H1 (cell line): ENCODE data around the gene KLHL17. TPM values are rescaled to one million over a fixed set of nuclear protein-coding genes. Genes with fewer than 3 reads are reported as not detected.

Experiments
- BACH1 ChIP-seq: IDR thresholded peaks from 2 replicates; pipeline ENCODE4 v1.6.1; 2012; ENCODE audit warnings: low read length, improper control_type of control experiment
- BRCA1 ChIP-seq: IDR thresholded peaks from 2 replicates; pipeline ENCODE4 v1.6.1; 2012; ENCODE audit warnings: low read depth, low read length, improper control_type of control experiment
- CBX8 ChIP-seq: fragments of 300-800, 300-1000 bp; sonication (generic); IDR thresholded peaks from 2 replicates; pipeline ENCODE4 v1.7.1; 2016; ENCODE audit warnings: low read depth, low read length, borderline replicate concordance
- CTBP2 ChIP-seq: IDR thresholded peaks from 2 replicates; pipeline ENCODE4 v1.7.0; 2011; ENCODE audit warnings: borderline replicate concordance, mild to moderate bottlenecking, moderate library complexity, mixed read lengths, low read length; ENCODE audit not compliant: insufficient read depth, insufficient read length
- EZH2 ChIP-seq: fragments of 200-600 bp; sonication (generic); IDR thresholded peaks from 2 replicates; pipeline ENCODE4 v1.7.1; 2012; ENCODE audit warnings: low read depth, mild to moderate bottlenecking, moderate library complexity, low read length, inconsistent platforms; ENCODE audit not compliant: severe bottlenecking
- FOSL1 ChIP-seq: IDR thresholded peaks from 2 replicates; pipeline ENCODE4 v1.6.1; 2011; ENCODE audit warnings: mild to moderate bottlenecking, low read depth, low read length, moderate library complexity; ENCODE audit not compliant: insufficient read depth
- HDAC6 ChIP-seq: IDR thresholded peaks from one replicate; pipeline ENCODE4 v1.7.1; 2012; ENCODE audit warnings: low read depth, mild to moderate bottlenecking, inconsistent platforms, low read length, moderate library complexity
- NANOG ChIP-seq: IDR thresholded peaks from 2 replicates; pipeline ENCODE4 v1.6.1; 2011; ENCODE audit warnings: low read length, low read depth, mild to moderate bottlenecking, inconsistent platforms; ENCODE audit not compliant: insufficient read depth, poor library complexity, severe bottlenecking
- SAP30 ChIP-seq: fragments of 300-600 bp; sonication (generic); IDR thresholded peaks from 2 replicates; pipeline ENCODE4 v1.7.1; 2012; ENCODE audit warnings: low read length, moderate library complexity, mild to moderate bottlenecking, inconsistent platforms; ENCODE audit not compliant: insufficient read depth, insufficient replicate concordance
- SIX5 ChIP-seq: IDR thresholded peaks from 2 replicates; pipeline ENCODE4 v1.6.1; 2011; ENCODE audit warnings: mild to moderate bottlenecking, low read depth, low read length
- TCF12 ChIP-seq: IDR thresholded peaks from 2 replicates; pipeline ENCODE4 v1.6.1; 2011; ENCODE audit warnings: low read depth, mild to moderate bottlenecking, low read length
- ZNF274 ChIP-seq: IDR thresholded peaks from 2 replicates; pipeline ENCODE4 v1.7.0; 2012; ENCODE audit warnings: low read length, borderline replicate concordance; ENCODE audit errors: extremely low read depth
- polyA plus RNA-seq, 7 experiments: library from polyadenylated mRNA; depleted of rRNA in 3 of 7; stranded (reverse) in 5 of 7; unstranded in 2 of 7; fragments of >200 nt in 5 of 7; fragments of 200-250 nt in 2 of 7; gene quantifications; 1 replicate in 5 of 7; 2 replicates in 1 of 7; 4 replicates in 1 of 7; pipeline versions ENCODE4 v1.2.1 to v1.2.3, GENCODE V29; 2011 to 2013; ENCODE audit warnings: missing spikeins in 2 of 7, mixed read lengths in 2 of 7
- total RNA-seq: library from RNA; stranded (reverse); fragmentation: NEBNext Ultra II Directional; extraction: Animal tissue kit (Norgen Biotek cat#: 25700); gene quantifications from 2 replicates; pipeline ENCODE4 v1.2.1, GENCODE V29; 2021
- TF ChIP-seq, protein P1 (sequence below): IDR thresholded peaks from 2 replicates; pipeline ENCODE4 v1.6.1; 2011; ENCODE audit warnings: low read length, improper control_type of control experiment

KLHL17 gene
- total and polyA plus RNA-seq, 2 of the 8 experiments (the other 6 are each of a cell fraction or from before 2014, with no cell fraction given), result 32.6 to 36.1 TPM

DNA sequence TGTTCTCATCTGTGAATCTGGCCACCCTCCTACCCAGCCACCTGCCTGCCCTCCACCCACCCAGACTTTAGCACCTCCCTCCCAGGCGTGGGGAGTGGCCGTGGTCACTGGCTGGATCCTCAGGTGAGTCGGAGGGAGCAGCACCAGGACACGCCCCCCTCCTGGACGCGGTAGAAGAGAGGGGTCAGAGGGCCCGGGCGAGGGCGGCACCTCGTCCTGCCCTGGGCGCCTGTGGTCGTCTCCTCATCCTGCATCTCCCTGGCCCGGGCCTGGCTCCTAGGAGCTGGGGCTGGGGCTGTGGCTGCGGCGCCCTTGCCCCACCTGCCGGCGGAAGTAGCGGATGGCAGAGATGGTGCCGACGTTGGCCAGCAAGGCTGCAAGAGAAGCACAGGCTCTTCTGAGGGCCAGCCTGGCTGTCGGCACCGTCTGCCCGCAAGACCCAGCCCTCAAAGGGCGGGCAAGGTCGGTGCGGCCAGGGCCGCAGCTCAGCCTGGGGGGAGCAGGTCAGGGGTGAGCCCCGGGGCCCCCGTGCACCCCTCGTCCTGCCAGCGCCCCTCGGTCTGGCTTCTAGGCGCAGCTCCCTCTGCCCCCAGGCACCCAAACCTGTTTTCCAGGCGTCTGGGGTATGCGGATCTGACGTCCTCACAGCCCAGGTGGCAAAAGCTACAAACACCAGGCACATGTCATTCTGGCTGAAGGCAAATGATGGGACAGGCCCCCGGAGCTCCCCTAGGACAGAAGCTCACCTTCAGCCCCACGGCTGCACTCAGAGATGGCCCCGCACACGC, 15.7 kb downstream of the KLHL17 start (continued):
- no peak for TF ChIP-seq BRCA1
- no peak for TF ChIP-seq CBX8
- TF ChIP-seq CTBP2, result no peak
- no peak for TF ChIP-seq BACH1
- TF ChIP-seq NANOG, result no peak
- TF ChIP-seq ZNF274, result no peak
- TF ChIP-seq, protein P1, sequence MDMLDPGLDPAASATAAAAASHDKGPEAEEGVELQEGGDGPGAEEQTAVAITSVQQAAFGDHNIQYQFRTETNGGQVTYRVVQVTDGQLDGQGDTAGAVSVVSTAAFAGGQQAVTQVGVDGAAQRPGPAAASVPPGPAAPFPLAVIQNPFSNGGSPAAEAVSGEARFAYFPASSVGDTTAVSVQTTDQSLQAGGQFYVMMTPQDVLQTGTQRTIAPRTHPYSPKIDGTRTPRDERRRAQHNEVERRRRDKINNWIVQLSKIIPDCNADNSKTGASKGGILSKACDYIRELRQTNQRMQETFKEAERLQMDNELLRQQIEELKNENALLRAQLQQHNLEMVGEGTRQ, result no peak
- no peak for TF ChIP-seq SAP30
- TF ChIP-seq TCF12, result no peak
- TF ChIP-seq HDAC6, result no peak
- TF ChIP-seq SIX5, result no peak
- no peak for TF ChIP-seq FOSL1
- TF ChIP-seq EZH2, result no peak
